Kidney epithelial cell (primary cell): ENCODE data around the gene CHD5. TPM values are rescaled to one million over a fixed set of nuclear protein-coding genes. Genes with fewer than 3 reads are reported as not detected.

ENCODE experiments used
- DNase-seq: peaks from one replicate; pipeline ENCODE4 v3.0.0-alpha.2; 2010; ENCODE audit warnings: low read depth
- H3K27me3 ChIP-seq: 2 replicates; pipeline ENCODE4 v1.6.0; 2011; ENCODE audit warnings: low read length; ENCODE audit not compliant: control insufficient read depth, insufficient read depth
- H3K36me3 ChIP-seq: 2 replicates; pipeline ENCODE4 v1.5.1; 2011; ENCODE audit warnings: low read length; ENCODE audit not compliant: control insufficient read depth, insufficient read depth
- H3K4me3 ChIP-seq: 2 replicates; pipeline ENCODE4 v1.5.1; 2011; ENCODE audit warnings: low read depth, mild to moderate bottlenecking, control low read depth, low read length
- CTCF ChIP-seq: IDR thresholded peaks from 2 replicates; pipeline ENCODE4 v1.5.1; 2011; ENCODE audit warnings: mild to moderate bottlenecking, moderate library complexity, low read length, control low read depth, inconsistent platforms; ENCODE audit not compliant: insufficient read depth, poor library complexity, severe bottlenecking
- total RNA-seq: library from RNA; depleted of rRNA; stranded (reverse); fragments of >200 nt; gene quantifications from 2 replicates; pipeline ENCODE4 v1.2.3, GENCODE V29; 2015

The CHD5 gene
- total RNA-seq, 1 donor from 2014 or later: 0.08 TPM

- no peak for TF ChIP-seq CTCF
- H3K27me3 ChIP-seq: peaks cover 3% of the 10 kb centered on the region
- no peak for DNase-seq
- H3K36me3 ChIP-seq: no peaks in the 10 kb centered on the region
- no peak overlapping the region for H3K4me3 ChIP-seq
Measured at GRCh38 chr1:6121651-6122370, 58.3 kb downstream of the CHD5 start.

GRCh38 chr1:6121021-6121421, 59.1 kb downstream of the CHD5 start:
- TF ChIP-seq CTCF: no peak
- Histone ChIP-seq H3K27me3 (peaks cover 3% of the 10 kb centered on the region), H3K36me3 (no peaks in the 10 kb centered on the region), H3K4me3 (no peak overlapping the region)
- no peak for DNase-seq

GRCh38 chr1:6118415-6118814, 61.7 kb downstream of the CHD5 start:
- TF ChIP-seq CTCF: no peak
- no peak for DNase-seq

GRCh38 chr1:6117624-6118023, 62.5 kb downstream of the CHD5 start:
- DNase-seq: no peak
- no peak for TF ChIP-seq CTCF
- H3K36me3 ChIP-seq: no peaks in the 10 kb centered on the region
- no peaks in the 10 kb centered on the region for H3K27me3 ChIP-seq
- H3K4me3 ChIP-seq: no peak overlapping the region

More at GRCh38 chr1:6118415-6118814, 61.7 kb downstream of the CHD5 start:
- Histone ChIP-seq H3K4me3 (no peak overlapping the region), H3K27me3 (no peaks in the 10 kb centered on the region), H3K36me3 (no peaks in the 10 kb centered on the region)

- H3K27me3 ChIP-seq: no peaks in the 10 kb centered on the region
- no peak for DNase-seq
- TF ChIP-seq CTCF: no peak
- no peak overlapping the region for H3K4me3 ChIP-seq
- no peaks in the 10 kb centered on the region for H3K36me3 ChIP-seq
Measured at GRCh38 chr1:6117064-6117463, 63.1 kb downstream of the CHD5 start.

GRCh38 chr1:6116137-6116536, 64.0 kb downstream of the CHD5 start:
- no peak for TF ChIP-seq CTCF
- Histone ChIP-seq H3K27me3 (no peaks in the 10 kb centered on the region), H3K4me3 (no peak overlapping the region), H3K36me3 (no peaks in the 10 kb centered on the region)
- no peak for DNase-seq
